ENCODE measurements around the gene CDON. TPM values are rescaled to one million over a fixed set of nuclear protein-coding genes. Genes with fewer than 3 reads are reported as not detected.

The CDON gene
- total RNA-seq, 1 experiment from 2014 or later: 17.2 TPM

DNA sequence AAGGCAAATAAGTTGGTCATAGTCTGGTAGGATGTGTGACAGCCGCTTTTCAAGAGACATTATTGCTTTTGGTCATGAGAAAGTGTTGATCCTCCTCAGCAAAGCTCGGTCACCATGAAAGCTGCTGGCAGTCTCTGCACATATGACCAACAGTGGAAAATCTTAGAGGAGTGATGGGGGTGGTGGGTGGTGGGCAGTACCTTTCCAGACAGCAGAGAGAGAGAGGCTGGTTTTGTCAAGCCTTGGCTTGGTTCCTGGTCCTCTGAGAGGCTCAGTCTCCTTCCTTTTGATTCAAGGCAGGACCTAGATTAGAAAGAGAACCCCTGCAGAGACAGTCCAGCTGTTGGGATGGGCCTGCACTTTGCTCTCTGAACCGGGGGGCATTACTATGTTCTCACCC lies 136.9 kb downstream of the CDON start:
- peaks cover 14 to 21% of the 10 kb centered on the region in 2 experiments for H3K4me1 Mint-ChIP-seq
- H3K4me2 ChIP-seq (ENCODE audit: insufficient read depth, insufficient read length, low read length): no peak overlapping the region
- WGBS (ENCODE audit: extremely low coverage, insufficient read length, low lambda C conversion rate): no CpG with 5 or more reads among the region's 3 CpGs
- H3K27ac ChIP-seq (ENCODE audit: insufficient read length, low read depth, low read length): no peak overlapping the region
- no peak overlapping the region for H4K5ac ChIP-seq (ENCODE audit: insufficient read length, low read depth, low read length)
- no peaks in the 10 kb centered on the region for H3K79me1 ChIP-seq (ENCODE audit: insufficient read depth, low read depth, low read length, poor library complexity, severe bottlenecking)
- TF ChIP-seq, protein P1, sequence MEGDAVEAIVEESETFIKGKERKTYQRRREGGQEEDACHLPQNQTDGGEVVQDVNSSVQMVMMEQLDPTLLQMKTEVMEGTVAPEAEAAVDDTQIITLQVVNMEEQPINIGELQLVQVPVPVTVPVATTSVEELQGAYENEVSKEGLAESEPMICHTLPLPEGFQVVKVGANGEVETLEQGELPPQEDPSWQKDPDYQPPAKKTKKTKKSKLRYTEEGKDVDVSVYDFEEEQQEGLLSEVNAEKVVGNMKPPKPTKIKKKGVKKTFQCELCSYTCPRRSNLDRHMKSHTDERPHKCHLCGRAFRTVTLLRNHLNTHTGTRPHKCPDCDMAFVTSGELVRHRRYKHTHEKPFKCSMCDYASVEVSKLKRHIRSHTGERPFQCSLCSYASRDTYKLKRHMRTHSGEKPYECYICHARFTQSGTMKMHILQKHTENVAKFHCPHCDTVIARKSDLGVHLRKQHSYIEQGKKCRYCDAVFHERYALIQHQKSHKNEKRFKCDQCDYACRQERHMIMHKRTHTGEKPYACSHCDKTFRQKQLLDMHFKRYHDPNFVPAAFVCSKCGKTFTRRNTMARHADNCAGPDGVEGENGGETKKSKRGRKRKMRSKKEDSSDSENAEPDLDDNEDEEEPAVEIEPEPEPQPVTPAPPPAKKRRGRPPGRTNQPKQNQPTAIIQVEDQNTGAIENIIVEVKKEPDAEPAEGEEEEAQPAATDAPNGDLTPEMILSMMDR (conservative IDR thresholded peaks at IDR 0.05): no peak
- no peak overlapping the region for H3T11ph ChIP-seq (ENCODE audit: low read length)
- no peak overlapping the region for H3K18ac ChIP-seq (ENCODE audit: insufficient read length, low read depth, low read length)
- no peak overlapping the region for H3K14ac ChIP-seq (ENCODE audit: insufficient read depth, low read length)
- no peaks in the 10 kb centered on the region for H4K20me1 ChIP-seq (ENCODE audit: control insufficient read depth, insufficient read depth, insufficient read length)
- H3K4me3 Mint-ChIP-seq: no peak overlapping the region
- no peaks in the 10 kb centered on the region for H3K9me3 ChIP-seq (ENCODE audit: control insufficient read depth, low read depth, low read length)
- no peak overlapping the region for H2BK15ac ChIP-seq (ENCODE audit: low read depth, low read length)
- no peak overlapping the region for H2BK5ac ChIP-seq (ENCODE audit: insufficient read length, low read length)
- H4K8ac ChIP-seq (replicated peaks; ENCODE audit: insufficient read length, low read depth, low read length): no peak overlapping the region
- no peaks in the 10 kb centered on the region for H3K36me3 Mint-ChIP-seq (ENCODE audit: insufficient read depth in 1 of 3, low read depth in 3 of 3)
- no peak for DNase-seq
- no peak overlapping the region for H3K4ac ChIP-seq (ENCODE audit: low read depth, low read length)
- H2BK12ac ChIP-seq (ENCODE audit: insufficient read length, low read depth, low read length): no peak overlapping the region
- H4K91ac ChIP-seq (ENCODE audit: insufficient read length, low read depth, low read length): no peak overlapping the region
- H3K27me3 ChIP-seq (ENCODE audit: insufficient read depth, low read length): no peaks in the 10 kb centered on the region
- no peak overlapping the region for H3K9ac ChIP-seq (ENCODE audit: extremely low read depth, insufficient read length, low read length)
- H3K79me2 ChIP-seq (ENCODE audit: insufficient read depth, low read length): no peaks in the 10 kb centered on the region
- no peaks in the 10 kb centered on the region for H3K4me1 ChIP-seq (ENCODE audit: insufficient read depth, low read length)
- H3K27me3 Mint-ChIP-seq (ENCODE audit: low read depth): peaks cover 3% of the 10 kb centered on the region
- H2AFZ ChIP-seq (ENCODE audit: low read length): no peak overlapping the region
- H3K23ac ChIP-seq (ENCODE audit: insufficient read length, low read depth, low read length): no peak overlapping the region
- no peak overlapping the region for H2BK20ac ChIP-seq (ENCODE audit: low read depth, low read length, poor library complexity, severe bottlenecking)
- no peaks in the 10 kb centered on the region for H3K23me2 ChIP-seq (ENCODE audit: insufficient read length, low read depth, low read length, poor library complexity, severe bottlenecking)
- no peak overlapping the region for H2AK5ac ChIP-seq (ENCODE audit: insufficient read length, low read length)
- no peak overlapping the region for H2BK120ac ChIP-seq (ENCODE audit: low read depth, low read length, poor library complexity, severe bottlenecking)
- H3K27ac Mint-ChIP-seq: no peak overlapping the region
- H3K9me3 Mint-ChIP-seq: no peaks in the 10 kb centered on the region; a peak in 1 of 5 replicates
- H3K56ac ChIP-seq (ENCODE audit: insufficient read length, low read depth, low read length): no peak overlapping the region

All from H9 (cell line).